Lower leg skin (tissue), 3 donors: ENCODE measurements around the gene COBL.

Experiments used
- POLR2A ChIP-seq, 2 donors: fragments of 450-650 bp; IDR thresholded peaks; one replicate each; pipeline ENCODE4 v1.6.1; 2016 to 2017; ENCODE audit warnings: antibody characterized with exemption in 2 of 2, mild to moderate bottlenecking in 1 of 2, moderate library complexity in 1 of 2
- TF ChIP-seq, protein P1 (sequence below), 3 donors: fragments of 450-650 bp; IDR thresholded peaks; one replicate each; pipeline ENCODE4 v1.5.1; 2016; ENCODE audit warnings: antibody characterized with exemption in 3 of 3, mild to moderate bottlenecking in 3 of 3, moderate library complexity in 2 of 3

GRCh38 chr7:51035716-51036115 lies 280.9 kb downstream of the COBL start:
- TF ChIP-seq, protein P1, sequence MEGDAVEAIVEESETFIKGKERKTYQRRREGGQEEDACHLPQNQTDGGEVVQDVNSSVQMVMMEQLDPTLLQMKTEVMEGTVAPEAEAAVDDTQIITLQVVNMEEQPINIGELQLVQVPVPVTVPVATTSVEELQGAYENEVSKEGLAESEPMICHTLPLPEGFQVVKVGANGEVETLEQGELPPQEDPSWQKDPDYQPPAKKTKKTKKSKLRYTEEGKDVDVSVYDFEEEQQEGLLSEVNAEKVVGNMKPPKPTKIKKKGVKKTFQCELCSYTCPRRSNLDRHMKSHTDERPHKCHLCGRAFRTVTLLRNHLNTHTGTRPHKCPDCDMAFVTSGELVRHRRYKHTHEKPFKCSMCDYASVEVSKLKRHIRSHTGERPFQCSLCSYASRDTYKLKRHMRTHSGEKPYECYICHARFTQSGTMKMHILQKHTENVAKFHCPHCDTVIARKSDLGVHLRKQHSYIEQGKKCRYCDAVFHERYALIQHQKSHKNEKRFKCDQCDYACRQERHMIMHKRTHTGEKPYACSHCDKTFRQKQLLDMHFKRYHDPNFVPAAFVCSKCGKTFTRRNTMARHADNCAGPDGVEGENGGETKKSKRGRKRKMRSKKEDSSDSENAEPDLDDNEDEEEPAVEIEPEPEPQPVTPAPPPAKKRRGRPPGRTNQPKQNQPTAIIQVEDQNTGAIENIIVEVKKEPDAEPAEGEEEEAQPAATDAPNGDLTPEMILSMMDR (IDR thresholded peaks at IDR 0.05): no peak
- no peak for TF ChIP-seq POLR2A (IDR thresholded peaks at IDR 0.05)
